Kidney epithelial cell (primary cell): ENCODE measurements around the gene EIF5B. TPM values are rescaled to one million over a fixed set of nuclear protein-coding genes. Genes with fewer than 3 reads are reported as not detected.

ENCODE experiments used
- DNase-seq: peaks from one replicate; pipeline ENCODE4 v3.0.0-alpha.2; 2010; ENCODE audit warnings: low read depth
- H3K27me3 ChIP-seq: 2 replicates; pipeline ENCODE4 v1.6.0; 2011; ENCODE audit warnings: low read length; ENCODE audit not compliant: control insufficient read depth, insufficient read depth
- H3K36me3 ChIP-seq: 2 replicates; pipeline ENCODE4 v1.5.1; 2011; ENCODE audit warnings: low read length; ENCODE audit not compliant: control insufficient read depth, insufficient read depth
- H3K4me3 ChIP-seq: 2 replicates; pipeline ENCODE4 v1.5.1; 2011; ENCODE audit warnings: low read depth, mild to moderate bottlenecking, control low read depth, low read length
- total RNA-seq: library from RNA; depleted of rRNA; stranded (reverse); fragments of >200 nt; gene quantifications from 2 replicates; pipeline ENCODE4 v1.2.3, GENCODE V29; 2015
- TF ChIP-seq, protein P1 (sequence below): IDR thresholded peaks from 2 replicates; pipeline ENCODE4 v1.5.1; 2011; ENCODE audit warnings: mild to moderate bottlenecking, moderate library complexity, low read length, control low read depth, inconsistent platforms; ENCODE audit not compliant: insufficient read depth, poor library complexity, severe bottlenecking

Gene EIF5B
- total RNA-seq, 1 donor from 2014 or later, result 31.8 TPM

GRCh38 chr2:99404797-99405669, 67.8 kb downstream of the EIF5B start:
- H3K4me3 ChIP-seq, result no peak overlapping the region
- peaks cover 3% of the 10 kb centered on the region for H3K36me3 ChIP-seq
- no peaks in the 10 kb centered on the region for H3K27me3 ChIP-seq
- TF ChIP-seq, protein P1, sequence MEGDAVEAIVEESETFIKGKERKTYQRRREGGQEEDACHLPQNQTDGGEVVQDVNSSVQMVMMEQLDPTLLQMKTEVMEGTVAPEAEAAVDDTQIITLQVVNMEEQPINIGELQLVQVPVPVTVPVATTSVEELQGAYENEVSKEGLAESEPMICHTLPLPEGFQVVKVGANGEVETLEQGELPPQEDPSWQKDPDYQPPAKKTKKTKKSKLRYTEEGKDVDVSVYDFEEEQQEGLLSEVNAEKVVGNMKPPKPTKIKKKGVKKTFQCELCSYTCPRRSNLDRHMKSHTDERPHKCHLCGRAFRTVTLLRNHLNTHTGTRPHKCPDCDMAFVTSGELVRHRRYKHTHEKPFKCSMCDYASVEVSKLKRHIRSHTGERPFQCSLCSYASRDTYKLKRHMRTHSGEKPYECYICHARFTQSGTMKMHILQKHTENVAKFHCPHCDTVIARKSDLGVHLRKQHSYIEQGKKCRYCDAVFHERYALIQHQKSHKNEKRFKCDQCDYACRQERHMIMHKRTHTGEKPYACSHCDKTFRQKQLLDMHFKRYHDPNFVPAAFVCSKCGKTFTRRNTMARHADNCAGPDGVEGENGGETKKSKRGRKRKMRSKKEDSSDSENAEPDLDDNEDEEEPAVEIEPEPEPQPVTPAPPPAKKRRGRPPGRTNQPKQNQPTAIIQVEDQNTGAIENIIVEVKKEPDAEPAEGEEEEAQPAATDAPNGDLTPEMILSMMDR, result no peak
- DNase-seq, result no peak

- TF ChIP-seq, protein P1, result no peak
- H3K4me3 ChIP-seq, result no peak overlapping the region
- no peak for DNase-seq
- H3K36me3 ChIP-seq, result peaks cover 3% of the 10 kb centered on the region
- no peaks in the 10 kb centered on the region for H3K27me3 ChIP-seq
These were observed 68.9 kb downstream of the EIF5B start for GRCh38 chr2:99406137-99406536.

- DNase-seq, result no peak
- Histone ChIP-seq H3K27me3 (no peaks in the 10 kb centered on the region), H3K36me3 (peaks cover under 1% of the 10 kb centered on the region), H3K4me3 (no peak overlapping the region)
- TF ChIP-seq, protein P1, result no peak
These were observed 73.1 kb downstream of the EIF5B start for GRCh38 chr2:99410276-99410675.

DNA sequence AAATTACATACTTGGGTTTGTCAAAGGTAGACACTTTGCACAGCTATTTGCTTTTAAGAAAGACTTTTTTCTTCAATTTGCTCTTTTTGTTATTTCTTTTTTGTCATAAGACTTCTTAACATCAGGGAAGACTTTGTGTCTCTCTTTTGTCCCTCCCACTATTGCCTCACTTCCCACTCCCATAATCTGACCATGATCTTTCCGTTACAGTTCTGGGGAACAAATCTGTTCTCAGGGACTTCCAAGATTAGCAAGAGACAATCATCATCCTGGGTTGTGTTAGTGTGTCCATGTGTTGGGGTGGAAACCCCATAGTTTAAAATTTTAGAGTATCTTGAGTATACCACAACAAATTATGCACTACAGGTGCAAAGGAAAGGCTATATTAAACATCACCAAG, 77.4 kb downstream of the EIF5B start:
- H3K36me3 ChIP-seq, result peaks cover 2% of the 10 kb centered on the region
- H3K27me3 ChIP-seq, result no peaks in the 10 kb centered on the region
- H3K4me3 ChIP-seq, result no peak overlapping the region
- DNase-seq, result no peak
- TF ChIP-seq, protein P1, result no peak

DNA sequence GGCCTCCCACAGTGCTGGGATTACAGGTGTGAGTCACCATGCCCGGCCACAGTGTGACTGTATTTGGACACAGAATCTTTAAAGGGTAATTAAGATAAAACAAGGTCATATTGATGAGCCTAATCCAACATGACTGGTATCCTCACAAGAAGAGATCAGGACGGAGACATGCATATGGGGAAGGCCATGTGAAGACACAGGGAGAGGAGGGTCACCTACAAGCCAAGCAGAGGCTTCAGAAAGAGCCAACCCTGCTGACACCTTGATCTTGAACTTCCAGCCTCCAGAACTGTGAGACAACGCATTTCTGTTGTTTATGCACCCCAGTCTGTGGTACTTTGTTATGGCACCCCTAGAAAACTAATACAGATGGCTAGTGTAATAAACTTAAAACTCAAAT, 80.2 kb downstream of the EIF5B start:
- TF ChIP-seq, protein P1, result no peak
- Histone ChIP-seq H3K36me3 (peaks cover 2% of the 10 kb centered on the region), H3K4me3 (no peak overlapping the region), H3K27me3 (no peaks in the 10 kb centered on the region)
- no peak for DNase-seq
